Dermis blood vessel endothelial cell (primary cell): ENCODE data around the gene LMAN2. TPM values are rescaled to one million over a fixed set of nuclear protein-coding genes. Genes with fewer than 3 reads are reported as not detected.
"Not testable (repeated sequence)": the region's sequence is repeated elsewhere in the genome, so short reads cannot be mapped to it uniquely, and the experiment has no call there.

Source experiments
- DNase-seq: peaks from one replicate; pipeline ENCODE4 v3.0.0; 2010
- total RNA-seq: library from RNA; depleted of rRNA; stranded (reverse); fragments of >200 nt; gene quantifications from 2 replicates; pipeline ENCODE4 v1.2.3, GENCODE V29; 2014

Gene LMAN2
- total RNA-seq, 1 donor from 2014 or later = 407 TPM

DNA sequence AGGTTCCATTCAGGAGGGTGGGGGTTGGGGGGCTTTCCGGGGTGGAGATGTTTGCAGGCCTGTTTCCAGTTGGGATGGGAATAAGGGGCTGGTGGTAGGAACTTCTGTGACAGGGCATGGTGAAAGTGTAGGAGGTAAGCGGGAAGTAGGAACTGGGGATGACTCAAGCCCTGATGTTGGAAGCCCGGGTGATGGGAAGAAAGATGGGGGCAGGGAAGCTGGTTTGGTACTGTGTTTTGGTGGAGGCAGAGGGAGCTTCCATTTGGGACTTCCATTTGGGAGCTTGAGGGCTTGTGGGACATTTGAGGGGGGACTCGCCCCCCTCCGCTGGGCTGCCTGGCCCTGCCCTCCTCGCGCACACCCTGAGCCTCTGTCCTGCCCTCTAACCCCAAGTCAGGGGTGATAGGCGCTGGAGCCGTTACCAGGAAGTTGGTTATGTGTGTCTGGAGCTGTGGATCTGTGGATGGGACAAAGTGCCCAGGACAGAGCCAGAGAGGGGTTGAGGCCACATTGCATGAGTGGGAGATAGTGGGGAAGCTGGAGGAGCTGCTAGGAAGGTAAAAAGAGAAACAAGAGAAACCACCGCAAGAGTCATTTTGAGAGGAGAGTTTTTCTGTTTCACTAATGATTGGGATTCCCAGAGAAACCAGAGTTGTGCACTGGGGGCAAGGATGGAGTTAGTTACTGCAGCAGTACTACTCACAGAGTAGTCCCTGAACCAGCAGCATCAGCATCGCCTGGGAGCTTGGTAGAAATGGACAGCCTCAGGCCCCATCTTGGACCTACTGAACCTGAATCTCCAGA is 12.9 kb upstream of the LMAN2 start:
- DNase-seq = no peak

DNA sequence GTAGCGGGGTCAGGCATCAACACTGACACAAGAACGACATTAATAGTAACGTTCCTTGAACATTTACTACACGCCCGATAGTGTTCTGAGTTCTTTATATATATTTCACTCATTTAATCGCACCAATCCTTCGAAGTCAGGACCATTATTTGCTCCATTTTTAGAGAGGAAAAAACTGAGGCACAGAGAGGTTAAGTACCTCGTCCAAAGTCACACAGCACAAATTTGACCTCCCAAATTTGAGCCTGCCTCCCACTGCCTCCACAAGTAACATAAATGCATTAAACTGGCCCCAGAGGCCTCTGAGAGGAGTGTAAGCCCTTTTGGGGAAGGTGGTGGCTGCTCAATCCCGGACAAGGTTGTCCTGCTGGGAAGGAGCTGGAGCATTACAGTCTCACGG is 12.1 kb upstream of the LMAN2 start:
- DNase-seq = no peak

DNA sequence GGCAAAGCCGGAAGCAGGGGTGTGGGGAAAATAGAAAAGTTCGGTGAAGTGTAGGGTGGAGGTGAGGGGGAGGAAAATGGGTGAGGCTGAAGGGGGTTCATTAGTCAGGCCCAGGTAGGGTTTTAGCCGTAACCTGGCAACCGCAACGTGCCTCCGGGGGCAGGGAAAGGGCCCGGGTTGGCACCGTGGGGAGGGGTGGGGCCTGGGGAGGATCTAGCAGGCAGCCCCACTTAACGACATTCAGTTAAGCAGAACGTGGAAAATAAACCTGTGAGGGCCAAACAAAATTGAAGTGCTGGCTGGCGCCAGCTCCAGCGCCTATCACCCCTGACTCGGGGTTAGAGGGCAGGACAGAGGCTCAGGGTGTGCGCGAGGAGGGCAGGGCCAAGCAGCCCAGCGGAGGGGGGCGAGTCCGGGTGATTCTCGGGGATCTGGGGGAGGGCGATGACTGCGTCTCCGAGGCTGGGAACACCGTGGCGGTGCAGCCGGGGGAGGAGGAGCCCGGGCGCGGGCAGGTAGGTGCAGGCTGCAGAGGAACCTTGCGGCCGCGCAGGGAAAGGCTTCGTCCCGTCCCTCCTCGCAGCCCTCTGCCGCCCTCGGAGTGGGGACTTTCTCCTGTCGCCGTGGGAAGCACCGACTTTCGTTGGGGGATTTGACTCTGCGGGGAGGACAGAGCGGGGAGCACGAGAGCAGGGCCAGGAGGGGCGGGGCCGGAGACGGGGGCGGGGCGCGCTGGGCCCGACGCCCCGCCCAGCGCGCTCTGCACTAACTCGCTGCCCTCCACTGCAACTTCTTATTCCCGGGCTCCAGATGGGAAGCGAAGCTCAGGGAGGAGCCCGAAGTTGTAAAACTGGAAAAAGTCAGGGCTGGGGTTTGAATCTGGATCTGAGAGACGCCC is 11.4 kb upstream of the LMAN2 start:
- peak; percentile 48 for DNase-seq

DNA sequence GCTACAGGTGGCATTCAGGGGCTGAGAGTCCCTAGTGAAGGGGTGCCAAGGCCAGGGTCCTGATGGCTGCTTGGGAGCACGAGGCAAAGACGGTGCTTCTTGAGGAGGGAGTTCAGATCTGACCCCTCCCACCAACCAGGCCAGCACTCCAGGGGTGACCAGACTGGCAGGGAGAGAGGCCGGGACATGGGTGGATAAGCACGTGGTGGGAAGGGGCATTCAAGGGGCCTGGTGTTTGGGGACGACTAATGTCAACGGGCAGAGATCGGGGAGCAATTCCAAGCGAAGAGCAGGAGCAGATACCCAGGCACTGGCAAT is 10.8 kb upstream of the LMAN2 start:
- no peak for DNase-seq

DNA sequence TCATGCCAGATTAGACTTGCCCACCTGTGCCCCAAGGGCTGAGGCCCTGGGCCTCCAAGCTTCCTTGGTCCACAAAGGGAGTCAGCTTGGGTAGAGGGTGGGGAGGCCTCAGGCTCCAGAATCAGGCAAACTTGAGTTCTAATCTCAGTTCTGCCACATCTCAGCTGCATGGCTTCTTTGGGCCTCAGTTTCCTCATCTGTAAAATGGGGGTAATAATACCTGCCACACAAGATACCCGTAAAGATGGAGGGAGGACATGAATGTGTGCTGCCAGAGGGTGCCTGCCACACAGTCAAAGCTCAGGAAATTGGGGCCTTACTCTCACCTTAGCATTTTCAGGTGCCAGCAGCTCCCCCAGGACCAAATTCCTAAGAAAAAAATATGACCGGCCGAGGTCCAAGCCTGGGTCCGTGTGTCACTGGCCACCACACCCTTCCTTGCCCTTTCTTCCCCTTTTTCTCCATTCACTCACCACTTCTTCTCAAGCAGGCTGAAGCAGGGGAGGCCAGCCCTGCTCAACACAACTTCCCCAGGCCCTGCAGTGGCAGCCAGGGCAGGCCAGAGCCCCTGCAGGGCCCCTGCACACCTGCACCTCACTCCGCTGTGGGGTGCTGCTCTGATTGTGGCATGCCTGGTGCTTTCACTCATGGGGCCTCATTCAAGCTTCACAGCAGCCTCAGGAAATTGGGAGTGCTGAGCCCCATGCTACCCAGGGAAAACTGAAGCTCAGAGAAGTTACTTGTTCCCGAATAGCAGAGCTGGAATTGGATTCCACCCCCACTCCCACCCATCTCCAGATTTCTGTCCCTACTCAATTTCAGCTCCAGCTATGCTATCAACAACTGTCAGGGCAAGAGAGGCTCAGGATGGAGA is 10.2 kb upstream of the LMAN2 start:
- no peak for DNase-seq

DNA sequence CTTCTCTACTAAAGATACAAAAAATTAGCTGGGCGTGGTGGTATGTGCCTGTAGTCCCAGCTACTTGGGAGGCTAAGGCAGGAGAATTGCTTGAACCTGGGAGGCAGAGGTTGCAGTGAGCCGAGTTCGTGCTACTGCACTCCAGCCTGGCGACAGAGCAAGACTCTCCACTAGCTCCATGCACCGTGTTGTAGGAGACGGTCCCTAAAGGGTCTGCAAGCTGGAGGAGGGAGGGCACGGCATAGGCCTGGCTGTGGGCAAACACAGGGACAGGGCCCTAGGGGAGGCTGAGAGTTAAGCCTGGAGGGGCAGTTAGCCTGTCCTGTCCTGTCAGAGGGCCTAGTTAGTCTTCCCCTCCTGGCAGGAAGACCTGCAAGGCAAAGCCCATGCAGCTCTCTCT is 9.3 kb upstream of the LMAN2 start:
- not testable (repeated sequence) for DNase-seq

DNA sequence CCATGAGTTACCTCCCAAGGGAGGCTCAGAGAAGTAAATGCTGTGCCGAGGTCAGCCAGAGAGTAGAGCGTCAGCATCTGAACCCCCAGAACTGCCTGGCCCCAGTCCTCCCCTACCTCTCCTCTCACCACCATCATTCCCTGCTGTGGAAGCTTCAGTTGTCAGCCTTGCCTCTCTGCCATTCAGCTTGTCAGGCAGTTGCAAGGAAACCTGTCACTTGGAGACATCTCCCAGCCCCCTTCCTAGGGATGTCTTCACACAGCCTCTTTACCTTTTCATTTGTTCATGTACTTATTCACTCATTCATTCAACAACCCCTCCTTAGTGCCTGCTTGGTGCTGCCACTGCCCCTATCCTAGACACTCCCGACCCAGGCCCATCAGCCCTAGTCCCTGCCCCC is 8.4 kb upstream of the LMAN2 start:
- DNase-seq = no peak

DNA sequence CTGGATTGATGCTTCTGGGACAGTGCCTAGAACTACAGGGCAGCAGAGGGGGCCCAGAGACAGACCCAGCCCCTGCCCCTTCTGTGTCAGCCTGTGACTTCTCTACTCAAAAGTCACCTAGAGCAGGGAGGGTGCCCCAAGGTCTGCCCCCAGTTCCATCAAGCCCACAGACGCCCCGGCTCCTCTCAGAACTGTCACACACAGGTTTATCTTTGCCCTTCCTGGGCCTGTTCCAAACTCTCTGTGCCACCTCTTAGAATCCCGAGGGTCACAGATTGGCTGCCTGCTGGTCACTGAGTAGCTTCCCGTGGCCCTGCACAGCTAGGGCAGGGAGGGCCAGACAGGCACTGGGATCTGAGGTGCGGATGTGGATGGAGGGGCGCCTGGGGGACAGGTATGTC is 8.0 kb upstream of the LMAN2 start:
- no peak for DNase-seq

DNA sequence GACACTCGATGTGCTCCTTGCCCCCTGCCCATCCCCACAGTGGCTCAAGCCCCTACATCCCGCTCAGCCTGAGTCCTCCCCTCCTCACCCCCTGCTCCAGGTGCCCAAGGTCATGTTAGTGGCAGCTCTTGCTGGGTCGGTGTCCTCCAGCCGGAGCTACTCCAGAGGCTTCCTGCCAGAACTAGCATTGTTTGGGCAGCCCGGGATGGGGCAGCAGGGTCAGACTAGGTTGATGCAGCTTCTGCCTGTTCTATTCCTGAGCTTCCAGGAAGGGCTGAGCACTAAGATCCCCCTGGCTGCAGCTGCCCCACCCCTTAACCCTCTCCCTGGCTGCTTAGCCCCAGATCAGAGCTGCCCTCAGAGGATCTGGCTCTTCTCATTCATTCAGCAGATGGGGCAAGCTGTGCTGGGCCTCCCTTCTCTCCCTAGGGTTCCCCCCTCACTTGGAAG is 6.9 kb upstream of the LMAN2 start:
- DNase-seq = peak; percentile 26

DNA sequence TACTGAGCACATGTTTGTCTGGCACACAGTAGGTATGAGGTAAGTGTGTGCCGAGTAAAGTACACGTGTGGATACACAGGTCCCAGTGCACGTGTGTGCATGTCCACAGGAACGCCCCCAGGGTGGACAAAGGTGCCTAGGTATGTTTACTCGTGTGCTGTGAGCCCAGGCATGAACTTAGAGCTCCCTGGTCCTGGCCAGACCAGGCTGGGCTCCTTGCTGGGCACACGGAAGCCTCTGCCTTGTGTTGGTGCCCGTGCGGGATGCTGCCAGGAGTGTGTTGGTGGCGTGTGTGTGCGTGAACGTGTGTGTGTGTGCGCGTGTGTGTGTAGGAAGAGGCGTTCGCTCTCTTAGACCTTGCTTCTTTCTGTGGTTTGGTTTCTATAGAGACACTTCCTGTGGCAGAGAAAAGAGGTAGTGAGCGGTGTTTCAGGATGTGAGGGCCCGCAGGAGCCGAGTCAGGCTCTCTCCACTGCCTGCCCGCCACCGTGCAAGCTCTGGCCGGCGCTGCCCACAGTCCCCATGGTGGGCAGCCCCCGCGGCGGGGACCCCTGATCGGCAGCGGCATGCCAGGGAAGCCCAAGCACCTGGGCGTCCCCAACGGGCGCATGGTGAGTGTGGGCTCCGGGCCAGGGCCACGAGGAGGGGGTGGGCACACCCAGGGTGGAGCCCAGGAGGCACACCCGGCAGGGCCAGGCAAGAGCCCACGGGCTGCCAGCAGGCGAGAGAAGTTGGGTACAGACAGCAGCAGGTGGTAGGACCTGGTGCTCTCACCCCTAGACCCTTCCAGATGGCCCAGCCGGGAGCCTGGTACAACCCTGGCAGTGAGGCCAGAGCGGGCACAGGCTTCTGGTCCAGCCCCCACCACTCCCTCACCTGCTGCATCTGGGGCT is 6.2 kb upstream of the LMAN2 start, which contains the start of gene RGS14:
Gene RGS14, plus strand, starts transcription at position 466 of the 893 bp plus-strand sequence. Its CDS starts 101 bp downstream, at position 567.
- DNase-seq = peak; percentile 75

DNA sequence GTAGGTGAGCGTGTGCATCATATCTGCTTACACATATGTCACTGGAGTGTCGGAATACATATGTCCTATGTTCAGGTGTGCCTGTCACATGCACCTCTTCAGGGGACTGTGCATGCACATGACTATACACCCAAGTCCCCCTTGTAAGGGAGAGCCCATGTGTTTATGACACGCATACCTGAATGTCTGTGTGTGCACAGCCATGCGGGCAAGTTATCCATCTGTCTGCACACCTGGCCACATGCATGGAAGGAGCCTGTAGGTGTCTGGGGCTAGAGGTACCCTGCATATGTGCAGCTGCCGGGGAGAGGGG is 5.6 kb upstream of the LMAN2 start:
- DNase-seq = no peak

DNA sequence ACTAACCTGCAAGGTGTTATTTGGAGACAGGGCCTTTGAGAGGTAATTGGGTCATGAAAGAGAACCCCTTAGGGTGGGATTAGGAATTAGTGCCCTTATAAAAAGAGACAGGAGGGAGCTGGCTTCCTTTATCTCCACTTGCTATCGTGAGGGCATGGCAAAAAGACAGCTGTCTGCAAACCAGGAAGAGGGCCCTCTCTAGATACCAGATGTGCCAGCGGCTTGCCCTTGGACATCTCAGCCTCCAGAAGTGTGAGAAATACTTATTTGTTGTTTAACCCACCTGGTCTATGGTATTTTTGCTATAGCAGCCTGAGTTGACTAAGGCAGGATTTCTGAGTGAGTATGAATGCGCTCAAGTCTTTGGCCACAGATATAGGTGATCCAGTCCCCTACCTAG is 5.3 kb upstream of the LMAN2 start:
- no peak for DNase-seq

DNA sequence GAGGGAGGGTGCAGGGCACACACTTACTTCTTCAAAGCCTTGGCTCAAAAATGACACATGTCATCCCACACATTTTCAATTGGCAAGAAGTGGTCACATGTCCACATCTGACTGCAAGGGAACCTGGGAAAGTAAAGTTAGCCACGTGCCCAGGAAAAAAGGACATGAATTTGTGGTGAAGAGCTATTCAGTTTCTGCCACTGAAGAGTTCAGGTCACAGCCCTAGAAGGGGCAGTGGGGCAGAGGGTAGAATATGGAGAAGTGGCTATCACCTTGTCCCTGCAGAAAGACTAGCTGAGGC is 4.3 kb upstream of the LMAN2 start:
- DNase-seq = no peak

DNA sequence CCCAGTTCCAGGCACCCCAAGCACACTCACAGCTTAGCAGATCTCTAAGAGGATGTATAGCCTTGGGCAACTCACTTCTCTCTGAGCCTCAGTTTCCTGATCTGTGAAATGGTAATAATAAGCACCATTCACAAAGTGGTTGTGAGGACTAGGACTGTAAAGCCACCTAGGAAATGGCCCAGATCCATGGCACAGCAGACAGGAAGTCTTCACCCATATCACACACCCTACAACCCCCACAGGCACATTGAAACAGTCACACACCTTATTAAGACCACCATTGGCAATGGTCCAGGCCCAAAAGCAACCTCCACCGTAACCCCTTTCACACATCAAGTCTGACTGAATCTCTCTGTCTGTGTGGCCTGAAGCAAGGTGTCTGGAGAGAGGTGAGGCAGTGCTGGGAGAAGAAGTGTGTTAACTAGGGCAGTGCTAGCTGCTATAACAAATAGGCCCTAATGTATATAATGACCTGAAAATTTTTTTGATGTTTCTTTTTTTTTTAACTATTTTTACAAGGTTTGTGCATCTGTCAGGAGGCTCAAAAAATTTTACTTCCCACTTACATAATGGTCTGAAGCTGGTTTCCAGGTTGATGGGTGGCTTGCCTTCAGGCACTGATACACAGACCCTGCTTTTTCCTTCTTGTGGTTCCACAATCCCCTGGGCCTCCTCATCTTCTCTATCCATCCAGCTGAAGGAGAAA is 3.8 kb upstream of the LMAN2 start:
- no peak for DNase-seq

DNA sequence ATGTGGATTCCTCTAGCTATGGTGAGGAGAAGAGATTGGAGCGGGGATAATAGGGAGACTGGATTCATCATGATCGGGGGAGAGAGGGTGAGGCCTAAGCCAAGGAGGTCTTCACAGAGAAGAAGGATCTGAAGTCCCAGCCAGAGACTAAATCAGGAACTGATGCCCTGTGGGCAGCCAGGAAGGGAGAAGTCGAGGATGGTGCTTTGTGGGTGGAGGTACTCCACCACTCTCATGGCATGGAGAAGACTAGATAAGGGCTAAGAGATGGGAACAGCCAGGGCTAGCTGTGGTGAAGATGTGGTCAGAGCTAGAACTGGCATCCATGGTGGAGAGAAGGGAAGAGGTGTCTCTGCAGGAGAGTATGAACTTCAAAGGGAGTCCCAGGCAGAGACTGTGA is 3.2 kb upstream of the LMAN2 start:
- DNase-seq = no peak

DNA sequence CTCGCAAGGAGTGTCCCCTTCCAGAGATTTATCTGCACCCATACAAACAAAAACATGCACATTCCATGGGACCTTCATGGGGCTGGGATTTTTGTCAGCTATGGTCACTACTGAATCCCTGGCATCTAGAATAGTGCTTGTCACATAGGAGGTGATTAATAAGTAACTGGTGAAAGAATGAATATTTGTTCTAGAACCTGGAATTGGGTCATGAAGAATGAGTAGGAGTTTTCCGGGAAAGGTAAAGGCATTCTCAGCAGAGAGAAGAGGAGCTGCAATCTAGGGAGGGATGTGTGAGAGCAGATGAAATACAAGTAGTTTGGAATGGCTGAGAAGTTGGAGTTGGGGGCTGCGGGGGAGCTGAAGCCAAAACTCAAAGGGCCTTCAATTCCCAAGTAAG is 2.8 kb upstream of the LMAN2 start:
- no peak for DNase-seq

DNA sequence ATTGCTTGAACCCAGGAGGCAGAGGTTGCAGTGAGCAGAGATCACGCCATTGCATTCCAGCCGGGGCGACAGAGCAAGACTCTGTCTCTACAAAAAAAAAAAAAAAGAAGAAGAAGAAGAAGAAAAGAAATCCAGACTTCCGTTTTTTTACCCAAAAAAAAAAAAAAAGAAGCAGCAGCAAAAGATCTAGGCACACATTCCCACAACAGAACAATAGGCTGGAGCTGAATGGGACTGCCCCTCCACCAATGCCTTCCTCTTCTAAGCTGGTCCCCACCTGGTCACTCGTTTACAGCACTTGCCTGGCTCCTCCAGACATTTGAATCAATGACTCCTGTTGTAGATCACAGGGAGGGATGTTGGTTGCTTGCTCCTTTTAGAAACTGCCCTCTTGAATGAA is 1.6 kb upstream of the LMAN2 start:
- DNase-seq = no peak

DNA sequence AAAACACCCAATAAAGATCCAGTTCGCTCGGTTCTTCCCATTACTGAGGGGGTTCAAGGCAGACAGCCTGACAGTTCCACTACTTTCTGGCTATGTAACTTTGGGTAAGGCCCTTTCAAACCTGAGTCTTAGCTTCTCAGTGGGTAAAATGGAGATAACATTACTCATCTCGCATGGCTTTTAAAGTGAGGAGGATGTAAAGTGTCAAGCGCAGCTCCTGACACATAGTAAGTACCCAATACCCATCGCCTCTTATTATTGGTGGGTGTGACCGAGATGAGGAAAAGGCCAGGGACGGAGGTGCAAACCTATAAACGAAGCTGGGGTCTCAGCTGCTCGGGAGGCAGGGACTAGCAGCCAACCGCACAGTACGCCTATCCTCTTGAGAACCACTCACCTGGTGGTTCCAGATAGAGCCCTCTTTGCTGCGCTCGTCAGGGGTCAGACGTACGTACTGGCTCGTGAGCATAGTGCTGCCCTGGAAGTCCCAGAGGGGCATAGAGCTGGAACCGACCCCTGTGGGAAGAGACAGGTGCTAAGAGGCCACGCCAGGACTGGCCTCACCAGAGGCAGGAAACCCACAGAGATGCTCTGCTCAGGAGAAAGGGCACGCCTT is 584 bp downstream of the LMAN2 start:
- peak; percentile 26 for DNase-seq

DNA sequence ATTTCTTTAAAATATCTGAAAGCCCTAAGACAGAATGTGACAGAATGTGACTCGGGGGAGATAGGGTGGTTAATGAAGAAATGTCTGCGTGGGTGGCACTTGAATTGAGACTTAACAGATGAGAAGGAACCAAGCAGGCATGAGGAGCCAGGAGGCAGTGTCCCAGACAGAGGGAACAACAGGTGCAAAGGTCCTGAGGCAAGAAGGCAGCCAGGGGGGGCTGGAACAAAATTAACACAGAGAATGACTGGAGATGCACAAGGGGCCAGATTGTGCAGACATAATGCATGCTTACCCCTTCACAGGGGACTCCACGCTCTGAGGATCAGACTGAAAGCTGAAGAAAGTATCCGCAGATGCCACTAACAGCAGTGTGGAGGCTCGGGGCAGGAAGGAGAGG is 1.7 kb downstream of the LMAN2 start:
- no peak for DNase-seq

DNA sequence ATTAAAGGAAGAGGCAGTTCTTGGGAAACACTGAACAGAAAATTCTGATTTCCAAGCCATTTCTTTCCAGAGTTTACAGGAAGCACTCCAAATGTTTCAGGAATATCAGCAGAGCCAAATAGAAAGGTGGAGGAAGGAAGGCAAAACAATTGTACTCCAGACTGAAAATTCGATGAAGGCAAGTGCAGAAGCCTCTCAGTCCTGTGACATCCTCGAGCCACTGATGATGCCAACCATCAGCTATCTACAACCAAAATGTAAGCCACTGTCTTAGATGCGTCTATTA is 2.2 kb downstream of the LMAN2 start:
- DNase-seq = no peak

DNA sequence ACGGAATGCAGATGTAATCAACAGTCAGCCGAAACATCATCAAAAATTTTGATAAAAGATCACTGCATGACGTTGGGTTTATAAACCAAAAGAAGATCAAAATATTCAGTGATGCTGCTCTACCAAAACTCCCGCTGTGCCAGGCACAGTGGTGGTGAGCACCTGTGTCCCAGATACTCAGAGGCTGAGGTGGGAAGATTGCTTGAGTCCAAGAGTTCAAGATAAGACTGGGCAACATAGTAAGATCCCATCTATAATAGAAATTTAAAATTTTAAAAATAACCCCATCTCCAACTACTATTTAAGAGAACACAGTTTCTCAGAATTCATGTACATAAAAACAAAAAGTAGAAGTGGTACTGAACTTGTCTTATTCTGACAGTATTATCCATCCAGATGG is 3.8 kb downstream of the LMAN2 start:
- DNase-seq = no peak
